Measurements from ENCODE around the gene KIN. TPM values are rescaled to one million over a fixed set of nuclear protein-coding genes. Genes with fewer than 3 reads are reported as not detected.

The KIN gene
- total and polyA plus RNA-seq, 3 donors from 2014 or later = 8.3 to 10.6 (median 9.1) TPM

DNA sequence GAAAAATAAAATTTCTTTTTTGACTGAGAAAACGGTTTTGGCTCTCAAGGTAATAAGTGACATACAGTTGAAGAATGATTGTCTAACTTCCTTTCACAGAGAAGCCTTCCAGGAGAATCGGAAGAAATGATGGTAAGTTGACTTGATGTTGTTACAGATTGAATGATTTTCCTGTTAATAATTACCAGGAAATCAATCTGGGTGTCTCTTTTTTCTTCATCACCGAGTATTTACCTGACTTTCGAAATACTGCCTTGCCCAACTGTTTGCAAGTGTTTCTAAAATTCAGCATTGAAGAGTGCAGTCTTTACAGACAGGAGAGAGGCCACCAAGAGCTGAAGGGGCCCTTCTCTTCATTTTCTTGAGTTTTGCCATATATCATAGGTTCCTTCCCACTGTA, 80.7 kb downstream of the KIN start:
- no peak for DNase-seq
- 77 to 89% methylated on average over 4 of the region's 4 CpGs for WGBS, 2 donors
- no peak for TF ChIP-seq POLR2A (IDR thresholded peaks at IDR 0.05)
- TF ChIP-seq, protein P1, sequence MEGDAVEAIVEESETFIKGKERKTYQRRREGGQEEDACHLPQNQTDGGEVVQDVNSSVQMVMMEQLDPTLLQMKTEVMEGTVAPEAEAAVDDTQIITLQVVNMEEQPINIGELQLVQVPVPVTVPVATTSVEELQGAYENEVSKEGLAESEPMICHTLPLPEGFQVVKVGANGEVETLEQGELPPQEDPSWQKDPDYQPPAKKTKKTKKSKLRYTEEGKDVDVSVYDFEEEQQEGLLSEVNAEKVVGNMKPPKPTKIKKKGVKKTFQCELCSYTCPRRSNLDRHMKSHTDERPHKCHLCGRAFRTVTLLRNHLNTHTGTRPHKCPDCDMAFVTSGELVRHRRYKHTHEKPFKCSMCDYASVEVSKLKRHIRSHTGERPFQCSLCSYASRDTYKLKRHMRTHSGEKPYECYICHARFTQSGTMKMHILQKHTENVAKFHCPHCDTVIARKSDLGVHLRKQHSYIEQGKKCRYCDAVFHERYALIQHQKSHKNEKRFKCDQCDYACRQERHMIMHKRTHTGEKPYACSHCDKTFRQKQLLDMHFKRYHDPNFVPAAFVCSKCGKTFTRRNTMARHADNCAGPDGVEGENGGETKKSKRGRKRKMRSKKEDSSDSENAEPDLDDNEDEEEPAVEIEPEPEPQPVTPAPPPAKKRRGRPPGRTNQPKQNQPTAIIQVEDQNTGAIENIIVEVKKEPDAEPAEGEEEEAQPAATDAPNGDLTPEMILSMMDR (IDR thresholded peaks at IDR 0.05) = no peak

DNA sequence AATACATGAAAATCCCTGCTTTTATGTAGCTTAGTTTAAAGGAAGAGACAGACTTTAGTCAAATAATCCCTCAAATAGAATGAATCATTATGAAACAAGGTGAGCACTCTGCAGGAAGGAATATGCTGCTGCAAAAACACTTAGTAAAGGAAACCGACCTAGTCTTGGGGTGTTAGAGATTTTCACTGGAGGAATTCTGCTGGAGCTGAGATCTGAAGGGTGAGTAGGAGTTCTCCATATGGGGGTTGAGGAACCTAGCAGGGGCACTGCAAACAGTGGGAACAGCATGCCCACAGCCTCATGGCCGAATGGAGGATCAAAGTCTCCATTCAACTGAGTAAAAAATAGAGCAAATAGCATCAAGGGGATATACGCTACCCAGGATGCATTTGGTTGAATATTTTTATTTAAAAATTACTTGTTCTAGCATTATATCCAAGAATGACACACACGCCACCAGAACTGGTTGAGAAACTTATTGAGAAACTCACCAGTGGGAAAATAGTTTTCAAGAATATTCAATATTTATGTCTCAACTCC, 81.2 kb downstream of the KIN start:
- intact Hi-C loops (cut with DNase I; ENCODE audit: low total_unique reads) = no loop called here
- no peak overlapping the region for H3K4me3 ChIP-seq
- no peaks in the 10 kb centered on the region for H3K4me1 ChIP-seq
- DNase-seq = no peak
- no peak overlapping the region for H3K27ac ChIP-seq
- no peaks in the 10 kb centered on the region for H3K27me3 ChIP-seq
- 87 to 89% methylated on average over 4 of the region's 4 CpGs for WGBS, 2 donors
- H3K36me3 ChIP-seq (ENCODE audit: low read depth, missing control alignments) = no peaks in the 10 kb centered on the region
- H3K9me3 ChIP-seq = no peaks in the 10 kb centered on the region
- TF ChIP-seq POLR2A (IDR thresholded peaks at IDR 0.05) = no peak
- TF ChIP-seq, protein P1 (IDR thresholded peaks at IDR 0.05) = no peak

More for the DNA sequence above, 80.7 kb downstream of the KIN start:
- Histone ChIP-seq H3K4me1 (no peaks in the 10 kb centered on the region), H3K27ac (no peak overlapping the region), H3K27me3 (no peaks in the 10 kb centered on the region), H3K9me3 (no peaks in the 10 kb centered on the region), H3K4me3 (no peak overlapping the region), H3K36me3 (ENCODE audit: low read depth, missing control alignments) (no peaks in the 10 kb centered on the region)
- intact Hi-C loops (cut with DNase I; ENCODE audit: low total_unique reads) = no loop called here

DNA sequence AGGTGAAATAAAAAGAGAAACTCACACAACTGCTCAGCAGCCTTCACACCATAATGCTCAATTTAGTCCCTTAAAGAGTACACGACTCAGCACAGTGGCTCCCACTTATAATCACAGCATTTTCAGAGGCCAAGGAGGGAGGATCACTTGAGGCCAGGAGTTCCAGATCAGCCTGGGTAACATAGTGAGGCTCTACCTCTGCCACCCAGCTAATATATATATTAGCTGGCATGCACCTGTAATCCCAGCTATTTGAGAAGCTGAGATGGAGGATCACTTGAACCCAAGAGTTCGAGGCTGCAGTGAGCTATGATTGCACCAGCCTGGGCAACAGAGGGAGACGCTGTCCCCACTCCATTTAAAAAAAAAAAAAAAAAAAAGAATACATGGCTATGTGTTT, 82.5 kb downstream of the KIN start:
- no peaks in the 10 kb centered on the region for H3K27me3 ChIP-seq
- WGBS, 2 donors = 79 to 87% methylated on average over 3 of the region's 3 CpGs
- H3K4me1 ChIP-seq = no peaks in the 10 kb centered on the region
- DNase-seq = no peak
- intact Hi-C loops (cut with DNase I; ENCODE audit: low total_unique reads) = no loop called here
- no peaks in the 10 kb centered on the region for H3K9me3 ChIP-seq
- H3K4me3 ChIP-seq = no peak overlapping the region
- TF ChIP-seq POLR2A (IDR thresholded peaks at IDR 0.05) = no peak
- TF ChIP-seq, protein P1 (IDR thresholded peaks at IDR 0.05) = no peak
- no peaks in the 10 kb centered on the region for H3K36me3 ChIP-seq (ENCODE audit: low read depth, missing control alignments)
- H3K27ac ChIP-seq = no peak overlapping the region

DNA sequence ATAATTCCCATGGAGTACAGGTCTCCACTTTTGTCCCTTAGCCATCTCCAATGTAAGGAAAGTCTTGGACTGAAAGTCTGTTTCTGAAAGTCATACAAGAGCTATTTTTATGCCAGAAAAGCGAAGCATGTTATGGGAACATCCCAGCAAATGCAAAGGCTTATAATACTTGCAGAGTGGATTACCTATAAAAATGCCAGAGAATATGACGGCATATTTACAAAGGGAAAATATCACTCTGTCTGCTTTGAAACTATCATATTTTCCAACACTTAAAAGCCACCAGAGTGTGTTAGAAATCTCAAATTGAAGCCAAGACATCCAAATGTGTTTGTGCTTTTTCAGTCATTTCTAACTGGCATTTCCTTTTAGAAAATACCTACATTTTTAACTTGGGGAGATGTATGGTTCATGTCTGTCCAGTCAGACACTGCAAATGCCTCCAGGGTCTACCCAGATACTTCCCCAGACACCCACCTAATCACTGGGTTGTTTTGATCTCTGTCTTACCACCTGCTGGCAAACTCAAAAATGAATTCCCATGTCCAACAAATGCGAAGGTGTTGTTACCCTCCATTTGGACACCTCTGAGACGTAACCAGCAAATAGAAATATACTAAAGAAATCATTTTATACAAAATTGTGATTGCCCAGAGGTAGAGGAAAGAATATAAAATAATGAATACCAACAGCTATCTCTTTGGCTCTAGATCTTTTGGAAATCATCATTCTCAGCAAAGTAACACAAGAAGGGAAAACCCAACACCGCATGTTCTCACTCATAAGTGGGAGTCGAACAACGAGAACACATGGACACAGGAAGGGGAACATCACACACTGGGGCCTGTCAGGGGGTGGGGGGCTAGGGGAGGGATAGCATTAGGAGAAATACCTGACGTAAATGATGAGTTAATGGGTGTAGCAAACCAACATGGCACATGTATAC, 83.4 kb downstream of the KIN start:
- WGBS, 2 donors = 84 to 85% methylated on average over 8 of the region's 8 CpGs
- Histone ChIP-seq H3K4me1 (no peaks in the 10 kb centered on the region), H3K4me3 (no peak overlapping the region), H3K27me3 (no peaks in the 10 kb centered on the region), H3K36me3 (ENCODE audit: low read depth, missing control alignments) (no peaks in the 10 kb centered on the region), H3K27ac (no peak overlapping the region), H3K9me3 (no peaks in the 10 kb centered on the region)
- intact Hi-C loops (cut with DNase I; ENCODE audit: low total_unique reads) = no loop called here
- no peak for DNase-seq
- TF ChIP-seq POLR2A (IDR thresholded peaks at IDR 0.05) = no peak
- TF ChIP-seq, protein P1 (IDR thresholded peaks at IDR 0.05) = no peak

All from testis (tissue), 3 donors.